IPS-18a (cell line): Measurements from ENCODE around the gene UVRAG.

Experiments used
- H3K27ac ChIP-seq: one replicate; pipeline ENCODE4 v1.5.1; 2013; ENCODE audit warnings: low read length
- H3K27me3 ChIP-seq: one replicate; pipeline ENCODE4 v1.6.1; 2013; ENCODE audit warnings: mild to moderate bottlenecking, low read length; ENCODE audit not compliant: control insufficient read depth, insufficient read depth
- H3K36me3 ChIP-seq: one replicate; pipeline ENCODE4 v1.6.1; 2013; ENCODE audit warnings: low read depth, low read length; ENCODE audit not compliant: control insufficient read depth
- H3K4me1 ChIP-seq: one replicate; pipeline ENCODE4 v1.6.1; 2013; ENCODE audit warnings: low read depth, low read length; ENCODE audit not compliant: control insufficient read depth
- H3K4me3 ChIP-seq: one replicate; pipeline ENCODE4 v1.5.1; 2013; ENCODE audit warnings: low read length
- H3K9ac ChIP-seq: one replicate; pipeline ENCODE4 v1.6.1; 2013; ENCODE audit warnings: mild to moderate bottlenecking, low read length, moderate library complexity
- H3K9me3 ChIP-seq: one replicate; pipeline ENCODE4 v1.6.1; 2013; ENCODE audit warnings: low read depth, low read length; ENCODE audit not compliant: control insufficient read depth

The UVRAG gene

DNA sequence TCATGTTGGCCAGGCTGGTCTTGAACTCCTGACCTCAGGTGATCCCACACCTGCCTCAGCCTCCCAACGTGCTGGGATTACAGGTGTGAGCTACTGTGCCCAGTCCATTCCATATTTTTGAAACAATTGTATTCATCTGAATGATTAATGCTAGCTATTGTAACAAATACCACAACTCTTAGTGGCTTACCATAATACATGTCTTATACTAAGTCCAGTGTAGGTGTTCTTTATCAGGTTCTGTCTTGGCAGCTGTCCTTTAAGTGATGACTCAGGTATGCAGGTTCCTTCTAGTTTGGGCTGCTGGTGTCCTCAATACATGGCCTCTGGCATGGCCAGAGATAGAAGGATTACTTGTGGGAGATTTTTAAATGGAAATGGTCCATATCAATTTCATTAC, 39.0 kb downstream of the UVRAG start:
- Histone ChIP-seq H3K36me3 (no peaks in the 10 kb centered on the region), H3K27me3 (no peaks in the 10 kb centered on the region), H3K27ac (no peak overlapping the region), H3K4me3 (no peak overlapping the region), H3K9ac (no peak overlapping the region), H3K9me3 (no peaks in the 10 kb centered on the region), H3K4me1 (no peaks in the 10 kb centered on the region)

DNA sequence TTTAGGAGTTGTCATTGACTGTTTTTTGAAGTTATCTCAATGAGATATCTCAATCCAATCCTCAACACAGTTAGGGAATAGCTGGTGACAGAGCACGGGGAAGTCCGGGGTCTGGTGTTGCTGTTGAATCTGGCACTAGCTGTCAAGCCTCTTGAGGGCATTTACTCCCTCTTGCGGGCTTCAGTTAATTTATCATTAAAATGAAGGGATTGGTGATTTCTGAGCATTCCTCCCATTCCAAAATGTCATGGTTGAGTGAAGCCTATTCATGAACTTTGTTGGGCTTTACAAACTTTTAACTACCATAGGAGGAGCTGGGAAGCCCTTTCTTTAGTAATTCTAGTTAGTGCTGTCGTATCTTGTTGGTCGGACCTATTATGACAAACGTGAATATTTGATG, 40.2 kb downstream of the UVRAG start:
- H3K36me3 ChIP-seq, result no peaks in the 10 kb centered on the region
- H3K27ac ChIP-seq, result no peak overlapping the region
- no peaks in the 10 kb centered on the region for H3K27me3 ChIP-seq
- H3K9ac ChIP-seq, result no peak overlapping the region
- H3K4me1 ChIP-seq, result no peaks in the 10 kb centered on the region
- H3K9me3 ChIP-seq, result no peaks in the 10 kb centered on the region
- H3K4me3 ChIP-seq, result no peak overlapping the region

DNA sequence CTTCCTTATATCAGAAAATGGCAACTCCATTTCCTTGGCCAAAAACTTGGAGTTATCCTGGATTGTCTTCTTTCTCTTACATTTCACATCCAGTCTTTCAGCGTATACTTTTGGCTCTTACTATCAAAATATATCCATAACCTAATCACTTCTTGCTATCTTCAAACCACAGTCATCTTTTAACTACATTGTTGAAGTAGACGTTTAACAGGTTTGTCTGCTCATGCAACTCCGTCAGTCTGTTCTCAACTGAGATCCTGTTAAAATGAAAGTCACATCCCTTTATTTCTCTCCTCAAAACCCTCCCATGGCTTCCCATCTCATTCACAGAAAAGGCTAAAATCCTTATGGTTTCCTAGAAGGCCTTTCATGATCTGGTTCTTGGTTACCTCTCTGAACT, 41.9 kb downstream of the UVRAG start:
- Histone ChIP-seq H3K9ac (no peak overlapping the region), H3K4me1 (no peaks in the 10 kb centered on the region), H3K27me3 (no peaks in the 10 kb centered on the region), H3K27ac (no peak overlapping the region), H3K9me3 (no peaks in the 10 kb centered on the region), H3K36me3 (no peaks in the 10 kb centered on the region), H3K4me3 (no peak overlapping the region)

DNA sequence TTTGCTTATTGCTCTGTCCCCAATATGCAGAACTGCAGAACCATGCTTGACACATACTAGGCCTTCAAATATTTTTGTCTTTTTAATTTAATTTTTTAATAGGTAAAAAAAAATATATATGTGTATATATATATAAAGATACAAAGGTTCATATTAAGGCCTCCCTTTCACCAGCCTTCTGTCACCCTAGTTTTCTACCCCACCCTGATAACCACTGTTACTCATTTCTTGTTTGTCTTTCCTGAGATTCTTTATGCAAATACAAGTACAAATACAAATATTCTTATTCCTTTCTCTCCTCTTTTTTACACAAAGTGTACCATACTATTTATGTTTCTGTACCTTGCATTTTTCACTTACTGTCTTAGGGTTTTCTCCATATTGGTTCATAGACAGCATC, 43.0 kb downstream of the UVRAG start:
- Histone ChIP-seq H3K9ac (no peak overlapping the region), H3K4me1 (no peaks in the 10 kb centered on the region), H3K36me3 (no peaks in the 10 kb centered on the region), H3K9me3 (no peaks in the 10 kb centered on the region), H3K27me3 (no peaks in the 10 kb centered on the region), H3K27ac (no peak overlapping the region), H3K4me3 (no peak overlapping the region)

GRCh38 chr11:75858613-75859012, 43.6 kb downstream of the UVRAG start:
- Histone ChIP-seq H3K4me1 (no peaks in the 10 kb centered on the region), H3K36me3 (no peaks in the 10 kb centered on the region)

DNA sequence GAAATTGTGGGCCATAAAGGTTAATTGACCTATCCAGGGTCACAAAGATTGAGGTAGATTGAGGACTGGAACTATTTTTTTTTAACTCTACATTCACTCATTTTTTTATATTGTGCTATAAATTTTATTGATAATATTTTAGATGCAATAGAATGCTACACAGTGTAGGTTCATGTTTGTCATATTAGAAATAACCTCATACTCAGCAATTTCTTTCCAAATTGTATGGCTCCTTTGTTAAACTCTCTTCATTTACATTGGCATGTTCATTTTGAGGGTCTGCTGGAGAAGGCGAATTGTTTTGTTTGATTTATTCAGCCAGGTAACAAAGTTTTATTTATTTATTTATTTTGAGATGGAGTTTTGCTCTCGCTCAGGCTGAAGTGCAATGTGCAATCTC, 44.6 kb downstream of the UVRAG start:
- Histone ChIP-seq H3K27me3 (no peaks in the 10 kb centered on the region), H3K4me1 (no peaks in the 10 kb centered on the region), H3K9ac (no peak overlapping the region), H3K36me3 (no peaks in the 10 kb centered on the region), H3K9me3 (no peaks in the 10 kb centered on the region), H3K27ac (no peak overlapping the region), H3K4me3 (no peak overlapping the region)

More at GRCh38 chr11:75858613-75859012, 43.6 kb downstream of the UVRAG start:
- Histone ChIP-seq H3K27me3 (no peaks in the 10 kb centered on the region), H3K4me3 (no peak overlapping the region), H3K9me3 (no peaks in the 10 kb centered on the region), H3K9ac (no peak overlapping the region), H3K27ac (no peak overlapping the region)

DNA sequence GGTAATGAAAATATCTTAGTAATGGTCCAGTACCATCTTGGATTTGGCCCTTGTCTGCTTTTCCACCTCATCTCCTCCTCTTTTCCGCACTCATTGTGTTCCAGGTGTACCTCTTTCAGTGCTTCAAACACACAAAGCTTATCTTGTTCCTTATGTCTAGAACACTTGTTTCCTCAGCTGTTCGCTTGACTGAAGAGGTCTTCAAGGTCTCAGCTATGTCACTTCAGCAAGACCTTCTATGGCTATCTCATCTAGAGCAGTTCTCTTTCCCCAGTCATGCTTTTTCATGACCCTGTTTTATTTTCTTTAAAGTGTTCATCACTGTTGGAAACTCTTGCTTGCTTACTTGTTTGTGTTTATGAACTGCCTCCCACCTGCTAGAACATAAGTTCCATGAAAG, 47.4 kb downstream of the UVRAG start:
- Histone ChIP-seq H3K27ac (no peak overlapping the region), H3K4me1 (no peaks in the 10 kb centered on the region), H3K27me3 (no peaks in the 10 kb centered on the region), H3K9ac (no peak overlapping the region), H3K4me3 (no peak overlapping the region), H3K36me3 (no peaks in the 10 kb centered on the region), H3K9me3 (no peaks in the 10 kb centered on the region)

DNA sequence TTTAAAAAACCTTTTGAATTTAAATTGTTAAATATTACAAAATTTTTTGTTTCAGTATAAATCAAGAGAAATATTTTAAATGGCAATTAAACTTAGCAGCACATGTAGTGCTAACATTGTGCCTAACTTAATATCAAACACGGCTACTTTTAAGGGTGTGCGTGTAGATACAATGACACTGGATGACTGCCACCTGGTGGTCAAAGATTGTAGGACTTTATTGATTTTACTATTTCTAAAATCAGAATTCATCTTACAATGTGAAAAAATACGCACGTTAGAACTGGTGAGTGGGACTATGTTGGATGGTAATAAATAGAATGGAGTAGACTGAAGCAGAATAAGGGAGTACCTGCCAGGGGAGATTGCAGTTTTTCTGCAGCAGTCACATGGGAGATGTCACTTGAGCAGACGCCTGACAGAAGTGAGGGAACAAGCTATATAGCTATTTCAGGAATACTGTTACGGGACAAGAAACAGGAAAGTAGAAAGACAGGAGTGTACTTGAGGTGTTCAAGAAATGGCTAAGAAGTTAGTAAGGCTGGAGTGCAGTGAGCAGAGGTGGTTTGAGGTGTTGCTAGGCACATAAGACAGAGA, 52.9 kb downstream of the UVRAG start:
- H3K9me3 ChIP-seq, result no peaks in the 10 kb centered on the region
- H3K27ac ChIP-seq, result no peak overlapping the region
- H3K27me3 ChIP-seq, result no peaks in the 10 kb centered on the region
- H3K9ac ChIP-seq, result no peak overlapping the region
- no peak overlapping the region for H3K4me3 ChIP-seq
- H3K4me1 ChIP-seq, result no peaks in the 10 kb centered on the region
- H3K36me3 ChIP-seq, result no peaks in the 10 kb centered on the region

GRCh38 chr11:75868990-75869389, 54.0 kb downstream of the UVRAG start:
- H3K9ac ChIP-seq, result no peak overlapping the region
- no peak overlapping the region for H3K4me3 ChIP-seq
- no peaks in the 10 kb centered on the region for H3K27me3 ChIP-seq
- no peaks in the 10 kb centered on the region for H3K36me3 ChIP-seq
- peaks cover 7% of the 10 kb centered on the region for H3K4me1 ChIP-seq
- H3K9me3 ChIP-seq, result no peaks in the 10 kb centered on the region
- no peak overlapping the region for H3K27ac ChIP-seq

GRCh38 chr11:75869661-75870455, 54.8 kb downstream of the UVRAG start:
- Histone ChIP-seq H3K36me3 (no peaks in the 10 kb centered on the region), H3K27ac (no peak overlapping the region), H3K9me3 (no peaks in the 10 kb centered on the region), H3K9ac (no peak overlapping the region), H3K4me3 (no peak overlapping the region), H3K27me3 (no peaks in the 10 kb centered on the region), H3K4me1 (peaks cover 8% of the 10 kb centered on the region)

- Histone ChIP-seq H3K4me3 (no peak overlapping the region), H3K27ac (no peak overlapping the region), H3K9me3 (no peaks in the 10 kb centered on the region), H3K9ac (no peak overlapping the region), H3K4me1 (peaks cover 8% of the 10 kb centered on the region), H3K27me3 (no peaks in the 10 kb centered on the region), H3K36me3 (no peaks in the 10 kb centered on the region)
These were observed 57.9 kb downstream of the UVRAG start for GRCh38 chr11:75872887-75873416.
